ENCODE results near the gene CPNE5. TPM values are rescaled to one million over a fixed set of nuclear protein-coding genes. Genes with fewer than 3 reads are reported as not detected.

CPNE5 gene
- total RNA-seq, 1 experiment from 2014 or later: 0.63 TPM

GRCh38 chr6:36857325-36857724 lies 18.1 kb upstream of the CPNE5 start:
- no peak for DNase-seq (ENCODE audit: low read depth)

DNA sequence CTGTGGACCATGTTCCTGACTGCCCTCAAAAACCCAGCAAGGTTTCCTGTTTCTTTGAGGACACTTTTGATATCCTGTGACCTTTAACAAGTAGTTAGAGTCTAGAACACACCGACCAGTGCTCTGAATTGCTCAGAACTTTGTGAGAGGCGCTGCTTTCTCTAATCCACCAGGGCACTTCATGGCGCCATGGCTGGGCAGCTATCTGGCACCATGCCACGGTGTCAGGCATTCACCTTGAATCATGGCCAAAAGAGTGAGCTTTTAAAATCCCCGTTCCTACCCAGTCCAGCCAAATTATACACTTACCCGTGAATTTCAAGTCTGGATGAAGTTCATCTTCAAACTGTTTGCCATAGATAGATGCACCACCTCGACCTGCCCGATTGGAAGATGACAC lies 17.0 kb upstream of the CPNE5 start:
- no peak for DNase-seq (ENCODE audit: low read depth)

DNA sequence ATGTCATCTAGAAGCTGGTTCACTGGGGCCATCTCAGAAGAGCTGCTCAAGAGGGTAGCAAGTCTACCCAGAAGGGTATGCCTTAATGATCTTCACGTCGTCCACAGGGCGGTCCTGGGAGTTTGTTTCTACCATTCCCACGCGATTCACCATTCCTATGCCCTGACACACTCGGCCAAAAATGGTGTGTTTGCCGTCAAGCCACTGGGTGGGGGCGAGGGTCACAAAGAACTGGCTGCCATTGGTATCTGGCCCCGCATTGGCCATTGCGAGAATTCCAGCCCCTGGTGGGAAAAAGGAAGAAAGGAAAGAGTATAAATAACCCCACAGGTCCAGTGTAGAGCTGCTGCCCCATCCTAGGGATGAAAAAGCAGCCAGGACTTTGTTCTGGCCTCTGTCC lies 16.5 kb upstream of the CPNE5 start:
- DNase-seq (ENCODE audit: low read depth): no peak

DNA sequence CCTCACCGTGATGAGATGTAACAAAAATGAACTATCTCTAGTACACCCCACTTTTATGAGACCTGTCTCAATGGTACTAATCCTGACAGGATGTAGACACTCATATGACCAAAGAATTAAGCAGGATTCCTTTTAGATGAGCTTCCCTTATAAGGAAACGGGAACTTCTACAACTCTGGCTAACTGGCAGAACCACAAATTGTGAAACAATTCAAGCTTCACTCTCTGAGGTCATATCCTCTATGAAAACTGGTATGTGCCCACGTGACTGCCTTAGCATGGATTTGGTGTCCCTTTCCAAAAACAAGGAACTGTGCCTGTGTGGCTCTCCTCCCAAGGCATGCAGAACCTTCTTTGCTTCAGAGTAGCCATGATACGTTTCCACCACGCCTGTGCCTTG lies 14.1 kb upstream of the CPNE5 start:
- peak; percentile 39 for DNase-seq (ENCODE audit: low read depth)

DNA sequence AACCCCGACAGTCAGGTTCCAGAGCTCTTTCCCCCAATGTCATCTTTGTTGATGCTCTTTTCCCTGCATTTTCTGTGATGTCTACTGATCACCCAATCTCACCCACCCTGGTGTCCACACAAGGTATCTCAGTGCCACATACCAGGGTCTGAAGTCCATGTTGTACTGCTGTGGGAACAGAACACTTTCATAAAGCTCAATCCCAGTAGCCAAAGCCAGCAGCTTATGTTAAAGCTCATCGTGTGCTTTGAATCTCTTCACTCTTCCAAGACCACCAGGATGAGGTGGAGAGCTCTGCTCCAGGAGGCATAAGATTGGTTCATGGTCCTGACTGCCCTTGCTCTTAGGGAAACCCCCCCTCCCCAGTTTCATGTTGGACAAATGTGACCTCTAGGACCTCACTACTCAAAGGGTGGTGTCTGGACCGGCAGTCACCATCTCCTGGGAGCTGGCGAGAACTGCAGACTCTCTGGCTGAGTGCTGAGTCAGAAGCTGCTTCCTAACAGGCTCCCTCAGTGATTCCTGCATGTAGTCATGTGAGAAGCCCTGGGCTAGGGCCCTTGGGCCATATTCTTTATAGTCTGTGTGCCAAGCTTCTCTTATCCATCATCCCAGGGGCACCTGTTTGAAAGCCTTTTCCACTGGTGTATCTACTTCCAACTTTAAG lies 13.4 kb upstream of the CPNE5 start:
- DNase-seq (ENCODE audit: low read depth): peak; percentile 43

DNA sequence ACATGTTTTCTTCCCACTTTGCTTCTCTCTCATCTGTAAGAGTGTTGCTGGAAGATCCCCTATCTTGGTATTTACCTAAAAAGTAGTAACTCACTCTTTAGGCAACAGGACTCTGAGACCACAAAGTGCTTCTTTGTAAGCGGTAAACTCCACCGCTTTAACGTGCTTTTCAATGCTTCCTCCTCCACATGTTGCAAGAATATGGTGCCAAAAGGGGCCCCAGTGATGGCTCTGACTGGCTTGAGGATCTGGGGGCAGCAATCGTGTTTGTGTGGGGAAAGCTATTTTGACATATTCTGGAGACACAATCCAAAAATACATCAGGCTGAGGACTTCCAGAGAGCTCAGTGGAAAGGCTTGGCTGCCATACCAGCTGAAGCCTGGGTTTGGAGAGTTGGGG lies 12.4 kb upstream of the CPNE5 start:
- no peak for DNase-seq (ENCODE audit: low read depth)

DNA sequence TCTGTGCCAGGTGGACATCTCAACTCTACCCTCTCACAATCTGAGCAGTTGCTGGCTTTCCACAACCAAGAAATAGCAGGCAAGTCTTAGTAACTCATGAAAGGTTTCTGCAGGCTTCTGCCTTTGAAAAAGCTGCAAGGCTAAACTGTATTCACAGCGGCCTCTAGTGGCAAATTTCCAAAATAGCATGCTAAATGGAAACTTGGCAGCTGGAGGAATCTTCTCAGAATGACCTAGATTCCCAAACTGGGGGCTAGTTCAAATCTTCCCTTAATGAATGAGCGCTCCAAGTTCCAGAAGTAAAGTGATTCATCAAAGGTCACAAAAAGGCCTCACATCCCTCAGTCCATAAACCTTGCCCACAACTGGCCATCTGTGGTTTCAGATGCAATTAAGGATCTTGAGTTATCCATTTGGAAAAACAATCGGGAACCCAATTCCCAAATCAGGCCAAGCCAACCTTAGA lies 11.9 kb upstream of the CPNE5 start:
- DNase-seq (ENCODE audit: low read depth): peak; percentile 58

- DNase-seq (ENCODE audit: low read depth): no peak
Measured at GRCh38 chr6:36850021-36850420, 10.8 kb upstream of the CPNE5 start.

DNA sequence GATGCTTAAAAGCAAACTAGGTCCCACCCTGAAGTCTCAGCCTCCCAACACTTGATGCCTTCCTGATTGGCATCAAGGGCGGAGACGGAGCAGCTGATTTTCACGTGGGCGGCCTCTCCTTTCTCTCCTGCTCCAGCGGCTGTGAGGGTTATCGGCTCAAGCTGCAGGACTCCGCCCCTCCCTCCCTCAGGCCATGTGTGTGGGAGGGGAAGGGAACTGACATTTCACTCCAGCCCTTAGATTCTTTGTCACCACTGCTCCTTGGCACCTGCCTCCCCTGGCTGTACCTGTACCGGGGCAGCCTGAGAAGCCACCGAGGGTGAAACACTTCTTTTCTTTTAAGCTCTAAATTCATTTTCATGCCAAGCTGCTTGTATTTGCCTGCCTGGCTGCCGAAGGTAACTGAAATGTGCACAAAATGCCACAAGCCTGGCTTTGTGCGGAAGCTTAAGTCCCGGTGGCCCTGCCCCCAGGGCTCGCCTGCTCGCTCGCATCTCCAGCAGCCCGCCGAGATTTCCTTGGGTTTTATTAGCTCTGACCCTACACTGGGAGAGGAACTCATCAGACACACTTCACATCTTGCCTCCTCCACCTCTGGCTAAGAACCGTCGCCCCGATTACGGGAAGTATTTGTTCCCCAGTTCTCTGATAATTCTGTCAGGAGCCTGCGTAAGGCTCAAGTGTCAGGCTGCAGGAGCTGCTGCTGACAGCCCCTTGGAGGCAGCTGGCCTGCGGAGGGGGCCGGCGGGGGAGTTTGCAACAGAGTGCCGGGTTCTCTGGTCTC lies 9.6 kb upstream of the CPNE5 start:
- DNase-seq (ENCODE audit: low read depth): no peak

GRCh38 chr6:36847991-36848390 lies 8.7 kb upstream of the CPNE5 start:
- DNase-seq (ENCODE audit: low read depth): no peak

DNA sequence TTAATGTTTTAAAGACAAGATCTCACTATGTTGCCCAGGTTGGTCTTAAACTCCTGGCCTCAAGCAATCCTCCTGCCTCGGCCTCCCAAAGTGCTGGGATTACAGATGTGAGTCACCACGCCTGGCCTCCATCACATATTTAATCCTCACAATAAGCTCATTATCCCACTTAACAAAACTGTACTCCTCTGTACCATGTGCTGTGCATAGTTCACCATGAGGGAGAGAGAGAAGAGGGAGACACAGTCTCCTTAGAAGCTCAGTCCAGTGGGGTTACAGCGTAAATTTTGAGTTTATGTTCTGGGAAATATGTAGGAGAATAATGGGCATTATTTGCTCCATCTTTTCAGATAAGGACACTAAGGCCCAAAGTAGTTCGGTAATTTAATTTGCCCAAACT lies 7.9 kb upstream of the CPNE5 start:
- DNase-seq (ENCODE audit: low read depth): no peak

DNA sequence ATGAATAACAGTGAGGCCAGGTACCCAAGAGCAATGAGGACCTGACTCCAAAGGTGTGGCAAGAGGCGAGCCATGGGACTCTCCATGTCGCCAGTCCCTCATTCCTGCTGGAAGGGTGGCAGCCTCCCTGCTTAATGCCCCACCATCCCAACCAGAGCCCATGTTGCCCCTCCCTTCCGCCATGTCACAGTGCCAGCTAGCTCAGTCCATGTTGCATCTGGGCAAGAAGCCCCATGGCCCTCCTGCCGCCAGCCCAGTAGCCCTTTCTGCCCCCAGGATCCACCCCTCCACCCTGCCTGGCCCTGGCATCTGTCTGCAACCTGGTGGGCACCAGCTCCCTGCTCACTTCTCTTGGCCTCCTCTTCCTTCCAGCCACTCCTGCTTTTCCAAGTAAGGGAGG lies 6.0 kb upstream of the CPNE5 start:
- no peak for DNase-seq (ENCODE audit: low read depth)

DNA sequence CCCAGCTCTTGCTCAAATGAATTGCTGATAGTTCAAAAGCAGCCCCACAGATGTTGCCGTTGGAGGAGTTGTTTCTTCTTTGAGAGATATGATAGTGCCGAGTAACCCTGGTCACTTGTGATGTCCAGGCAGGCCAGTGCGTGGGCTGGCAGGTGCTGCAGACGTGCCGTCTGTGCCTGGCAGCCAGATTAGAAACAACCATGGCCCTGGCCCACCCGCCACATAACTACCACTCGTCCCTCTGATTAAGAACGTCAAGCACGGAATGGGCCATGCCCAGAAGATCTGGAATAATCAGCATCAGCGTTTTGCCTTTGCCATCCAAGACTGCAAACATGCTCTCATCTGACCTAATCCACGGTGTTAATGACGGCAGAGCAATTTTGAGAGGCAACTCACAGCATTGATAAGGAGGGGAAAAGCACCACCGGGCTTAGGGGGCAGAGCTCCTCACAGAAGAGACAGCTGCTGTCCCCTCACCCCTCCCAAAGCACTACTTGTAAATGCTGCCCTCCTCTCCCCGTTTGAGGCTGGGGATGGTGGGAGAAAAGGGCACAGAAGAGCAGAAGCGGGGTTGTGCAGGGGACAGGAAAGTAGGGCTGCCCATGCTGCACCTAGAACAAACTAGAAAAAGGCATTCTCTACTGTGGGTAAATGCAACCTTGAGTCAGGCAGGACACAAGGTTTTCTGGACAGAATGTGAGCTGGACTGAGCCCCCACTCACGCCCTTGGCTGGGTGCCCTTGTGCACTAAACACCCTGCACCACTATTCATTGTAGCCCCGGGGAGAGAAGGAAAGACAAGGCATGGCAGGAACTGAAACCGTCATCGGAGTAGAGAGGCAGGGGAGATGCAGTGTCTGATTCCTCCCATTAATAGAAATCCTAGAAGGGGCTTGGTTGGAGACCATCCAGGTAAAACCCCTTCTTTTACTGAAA lies 5.3 kb upstream of the CPNE5 start:
- DNase-seq (ENCODE audit: low read depth): no peak

GRCh38 chr6:36843170-36843569 lies 3.9 kb upstream of the CPNE5 start:
- DNase-seq (ENCODE audit: low read depth): no peak

DNA sequence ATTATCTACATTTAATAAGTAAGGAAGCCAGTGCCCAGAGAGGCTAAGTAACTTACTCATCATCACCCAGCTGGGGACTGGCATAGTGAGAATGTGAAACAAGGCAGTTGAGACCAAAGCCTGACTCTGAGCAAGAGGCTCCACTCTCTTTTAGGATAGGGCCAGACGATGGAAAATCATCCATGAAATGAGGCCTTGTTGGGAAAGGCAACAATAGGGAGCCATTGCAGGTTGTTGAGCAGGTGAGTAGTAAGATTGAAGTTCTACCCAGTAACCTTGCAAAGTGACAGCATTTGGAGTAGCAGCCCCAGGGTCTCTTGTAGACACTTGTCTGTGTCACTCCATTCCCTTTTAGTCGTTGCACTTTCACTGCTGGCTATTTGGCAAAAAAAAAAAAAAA lies 2.5 kb upstream of the CPNE5 start:
- DNase-seq (ENCODE audit: low read depth): no peak

DNA sequence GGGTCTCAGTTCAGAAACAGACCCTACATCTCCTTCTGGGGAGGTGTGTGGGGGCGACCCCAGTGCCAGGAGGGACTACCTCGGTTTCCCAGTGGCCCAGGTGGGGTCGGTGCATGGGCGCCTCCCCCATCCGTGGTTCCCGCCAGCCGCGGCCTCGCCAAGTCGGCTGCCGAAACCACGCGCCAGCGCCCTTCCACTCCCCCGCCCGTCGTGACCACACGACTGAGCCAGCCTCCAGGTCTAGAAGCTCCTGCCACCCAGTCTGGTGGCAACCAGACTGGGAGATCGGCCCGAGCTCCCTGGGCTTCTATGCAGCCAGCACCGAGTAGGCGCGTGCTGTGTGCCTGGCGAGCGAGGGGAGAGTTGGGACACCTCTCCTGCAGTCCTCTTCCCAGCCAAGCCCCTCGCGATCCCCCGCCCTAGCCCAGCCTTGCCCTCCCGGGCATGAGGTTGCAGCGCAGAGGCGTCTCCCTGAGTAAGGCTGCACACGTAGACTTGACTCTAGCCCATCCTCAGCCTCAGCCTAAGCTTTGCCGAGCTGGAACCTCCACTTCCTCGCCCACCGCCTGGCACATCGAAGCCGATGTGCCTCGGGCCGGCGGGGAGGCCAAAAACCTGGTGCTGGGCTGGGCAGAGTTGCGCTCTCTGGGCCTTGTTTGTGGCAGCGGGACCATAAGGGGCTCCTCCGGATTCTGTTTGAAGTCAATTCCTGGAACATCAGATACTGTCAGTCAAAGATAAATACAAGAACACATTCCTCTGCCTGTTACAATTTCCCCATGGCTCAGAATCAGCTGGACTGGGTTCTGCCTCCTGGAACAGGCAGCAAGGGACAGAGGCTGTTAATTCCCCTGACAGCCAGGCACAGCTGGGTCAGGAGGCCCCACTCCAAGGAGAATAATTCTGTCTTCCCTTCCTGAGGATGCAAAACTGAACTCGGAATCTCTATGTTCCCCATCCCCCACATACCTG lies 1.5 kb upstream of the CPNE5 start:
- no peak for DNase-seq (ENCODE audit: low read depth)

GRCh38 chr6:36839749-36840431 lies 646 bp upstream of the CPNE5 start:
- DNase-seq (ENCODE audit: low read depth): peak; percentile 44

GRCh38 chr6:36837686-36838085 lies 1.6 kb downstream of the CPNE5 start:
- no peak for DNase-seq (ENCODE audit: low read depth)

GRCh38 chr6:36837022-36837339 lies 2.3 kb downstream of the CPNE5 start:
- DNase-seq (ENCODE audit: low read depth): no peak

GRCh38 chr6:36836111-36837021 lies 2.9 kb downstream of the CPNE5 start:
- no peak for DNase-seq (ENCODE audit: low read depth)
